Stimulated activated CD8-positive, alpha-beta memory T cell treated with anti-CD3 and anti-CD28 coated beads, Interleukin-7, amount 100 ng/mL, for 4 hours (primary cell): ENCODE results near the gene SLC7A11.

ENCODE experiments used
- DNase-seq, 2 donors: peaks; one replicate each; pipeline ENCODE4 v3.0.0-alpha.2; 2020; ENCODE audit warnings: low read depth in 2 of 2

SLC7A11 gene

DNA sequence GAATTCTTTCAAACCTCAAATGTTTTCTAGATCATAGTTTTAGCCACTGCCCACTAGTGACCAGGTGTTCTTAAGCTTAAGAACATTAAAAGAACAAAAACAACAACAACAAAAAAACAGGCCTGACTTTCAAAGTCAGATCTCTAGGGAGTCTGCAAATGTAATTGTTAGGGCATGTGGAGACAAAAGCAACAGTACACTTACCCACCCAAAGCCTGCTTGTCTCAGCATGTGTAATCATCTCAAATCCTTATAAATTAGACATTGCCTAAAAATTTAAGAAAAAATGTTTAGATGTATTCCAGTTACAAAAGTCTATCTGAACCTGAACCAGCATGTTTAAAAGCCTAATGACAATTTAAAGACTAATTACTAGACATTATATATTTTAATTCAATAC is 79.9 kb downstream of the SLC7A11 start:
- DNase-seq, result no peak

DNA sequence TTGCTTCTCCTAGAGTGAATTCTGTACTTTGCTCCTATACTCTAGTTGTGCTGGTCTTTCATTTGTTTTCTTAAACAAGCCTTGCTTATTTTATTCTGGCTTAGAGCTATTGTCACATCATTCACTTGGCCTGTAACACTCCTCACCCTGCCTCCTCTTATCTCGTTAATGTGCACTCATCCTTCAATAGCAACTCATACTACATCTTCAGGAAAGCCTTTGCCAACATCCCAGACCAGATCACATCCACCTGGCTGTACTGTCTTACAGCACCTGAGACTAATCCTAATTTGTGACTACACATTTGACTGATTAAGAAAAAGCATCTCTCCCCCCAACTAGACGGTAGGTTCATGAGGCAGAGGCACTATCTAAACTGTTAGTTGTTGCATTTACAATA is 80.8 kb downstream of the SLC7A11 start:
- DNase-seq, result no peak

GRCh38 chr4:138158746-138159297 is 83.3 kb downstream of the SLC7A11 start:
- DNase-seq, result no peak

- no peak for DNase-seq
These were observed 101.3 kb downstream of the SLC7A11 start for GRCh38 chr4:138140879-138141278.

DNA sequence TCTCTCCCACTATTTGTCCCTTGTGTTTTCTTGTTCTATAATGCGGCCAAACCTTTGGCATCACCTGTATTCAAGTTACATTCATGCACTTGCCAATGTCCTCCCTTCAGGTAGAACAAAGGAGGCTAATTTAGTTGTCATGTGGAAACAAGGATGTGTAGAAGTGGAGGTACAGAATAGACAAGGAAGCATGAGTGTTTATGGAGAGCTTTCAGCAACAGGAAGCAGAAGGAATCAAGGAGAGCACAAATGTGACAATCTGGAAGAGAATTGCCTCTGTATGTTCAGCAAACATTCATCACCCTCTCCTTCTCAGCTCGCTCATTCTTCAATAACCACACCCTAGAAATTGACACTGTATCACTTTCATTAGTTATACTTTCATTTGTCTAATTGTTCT is 103.4 kb downstream of the SLC7A11 start:
- no peak for DNase-seq

- no peak for DNase-seq
These were observed 106.5 kb downstream of the SLC7A11 start for GRCh38 chr4:138135610-138136009.

DNA sequence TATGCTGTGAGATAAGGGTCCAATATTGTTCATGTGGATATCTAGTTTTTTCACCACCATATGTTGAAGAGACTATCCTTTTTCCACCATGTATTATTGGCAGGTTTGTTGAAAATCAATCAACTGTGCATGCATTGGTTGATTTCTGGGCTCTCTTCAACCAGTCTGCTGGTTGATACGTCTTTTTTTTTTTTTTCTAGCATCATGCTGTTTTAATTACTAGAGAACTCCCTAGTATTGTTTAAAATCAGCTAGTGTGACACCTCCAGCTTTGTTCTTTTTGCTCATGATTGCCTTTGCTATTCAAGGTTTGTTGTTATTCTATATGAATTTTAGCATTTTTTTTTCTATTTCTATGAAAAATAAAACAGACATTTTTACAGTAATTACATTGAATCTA is 123.9 kb downstream of the SLC7A11 start:
- DNase-seq, result no peak

DNA sequence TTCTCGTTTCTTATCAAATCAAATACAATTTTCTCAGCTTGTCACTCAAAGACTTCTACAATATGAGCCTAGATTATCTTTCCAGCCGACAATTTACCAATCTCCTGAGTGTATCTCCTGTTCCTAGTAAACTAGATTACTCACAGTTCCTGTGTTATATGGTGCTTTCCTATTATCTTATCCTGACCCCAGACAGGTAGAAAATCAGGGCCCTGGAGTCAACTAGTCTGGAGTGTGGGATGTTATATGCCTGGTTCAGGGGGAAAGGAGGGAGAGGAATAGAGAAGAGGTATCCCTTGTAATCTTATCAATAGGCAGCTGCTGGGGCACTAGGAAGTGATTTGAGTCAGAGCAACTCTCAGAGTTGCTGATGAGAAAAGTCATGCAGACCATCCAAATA is 127.1 kb downstream of the SLC7A11 start:
- no peak for DNase-seq

DNA sequence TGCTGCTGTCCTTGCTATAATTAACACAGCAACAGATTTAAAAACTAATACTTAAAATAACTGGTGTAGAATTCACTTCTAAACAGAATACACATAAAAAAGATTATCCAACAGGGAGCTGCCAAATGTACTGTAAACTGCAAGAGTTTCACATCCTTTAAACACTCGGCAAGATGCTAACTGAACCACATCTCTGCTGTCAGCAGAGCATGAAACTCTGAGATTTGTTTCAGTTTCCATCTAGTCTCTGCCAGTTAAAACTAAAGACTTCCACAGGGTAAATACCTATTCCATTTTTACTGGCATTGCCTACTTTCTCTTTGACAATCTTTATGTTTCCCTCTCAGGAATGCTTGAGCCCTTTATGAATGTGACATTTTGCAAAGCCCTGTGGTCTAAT is 127.7 kb downstream of the SLC7A11 start:
- no peak for DNase-seq
